ENCODE results near the gene TSEN2. TPM values are rescaled to one million over a fixed set of nuclear protein-coding genes. Genes with fewer than 3 reads are reported as not detected.

TSEN2 gene
- total and polyA plus RNA-seq, 9 of the 15 experiments (the other 6 are each of a cell fraction or from before 2014, with no cell fraction given), result 38.5 to 76.3 (median 46.6) TPM

DNA sequence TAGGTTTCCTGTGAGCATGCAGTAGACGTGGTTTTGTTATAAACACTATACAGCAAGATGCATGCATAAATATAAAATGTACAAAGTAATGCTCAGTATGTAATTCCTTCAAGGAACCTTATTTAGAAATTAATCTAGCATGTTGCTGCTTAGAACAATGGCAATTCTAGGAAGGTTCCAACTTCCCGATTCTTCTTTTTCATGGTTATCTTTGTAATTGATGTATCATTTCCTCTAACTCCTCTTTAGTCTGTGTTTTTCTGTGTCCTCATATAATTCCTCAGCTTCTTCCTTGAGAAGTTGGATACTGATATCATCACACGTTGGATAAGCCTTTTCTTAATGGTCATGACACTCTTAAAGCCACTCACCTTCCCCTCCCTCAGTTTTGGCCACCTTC is 3.5 kb downstream of the TSEN2 start:
- H3K4me1 ChIP-seq (replicated peaks in 1 of 2; ENCODE audit: control insufficient read depth in 2 of 2, insufficient read depth in 2 of 2, low read length in 2 of 2), result peaks cover 15 to 18% of the 10 kb centered on the region in 2 experiments
- no peak overlapping the region for H3K9ac ChIP-seq (ENCODE audit: insufficient read depth in 1 of 2, low read depth in 2 of 2, low read length in 2 of 2)
- peaks cover 46% of the 10 kb centered on the region for H3K79me2 ChIP-seq (ENCODE audit: control insufficient read depth, insufficient read depth, low read length)
- TF ChIP-seq CBX3 (IDR thresholded peaks at IDR 0.05; ENCODE audit: borderline replicate concordance in 1 of 2, low read length in 2 of 2) (no peak), MAFK (IDR thresholded peaks at IDR 0.05; ENCODE audit: low read length) (no peak), ZNF699 (CRISPR knock-in tag; IDR thresholded peaks at IDR 0.05; ENCODE audit: insufficient replicate concordance) (no peak), TBL1XR1 (IDR thresholded peaks at IDR 0.05; ENCODE audit: low read length in 2 of 2) (no peak), MEIS2 (IDR thresholded peaks at IDR 0.05; ENCODE audit: partially characterized antibody) (no peak), MYNN (IDR thresholded peaks at IDR 0.05) (no peak), MYNN (CRISPR knock-in tag; IDR thresholded peaks at IDR 0.05) (no peak), CHD4 (IDR thresholded peaks at IDR 0.05; ENCODE audit: insufficient read depth, insufficient replicate concordance, low read depth, low read length, poor library complexity, severe bottlenecking) (no peak), CSDE1 (IDR thresholded peaks at IDR 0.05) (no peak)
- TF ChIP-seq, protein P1, sequence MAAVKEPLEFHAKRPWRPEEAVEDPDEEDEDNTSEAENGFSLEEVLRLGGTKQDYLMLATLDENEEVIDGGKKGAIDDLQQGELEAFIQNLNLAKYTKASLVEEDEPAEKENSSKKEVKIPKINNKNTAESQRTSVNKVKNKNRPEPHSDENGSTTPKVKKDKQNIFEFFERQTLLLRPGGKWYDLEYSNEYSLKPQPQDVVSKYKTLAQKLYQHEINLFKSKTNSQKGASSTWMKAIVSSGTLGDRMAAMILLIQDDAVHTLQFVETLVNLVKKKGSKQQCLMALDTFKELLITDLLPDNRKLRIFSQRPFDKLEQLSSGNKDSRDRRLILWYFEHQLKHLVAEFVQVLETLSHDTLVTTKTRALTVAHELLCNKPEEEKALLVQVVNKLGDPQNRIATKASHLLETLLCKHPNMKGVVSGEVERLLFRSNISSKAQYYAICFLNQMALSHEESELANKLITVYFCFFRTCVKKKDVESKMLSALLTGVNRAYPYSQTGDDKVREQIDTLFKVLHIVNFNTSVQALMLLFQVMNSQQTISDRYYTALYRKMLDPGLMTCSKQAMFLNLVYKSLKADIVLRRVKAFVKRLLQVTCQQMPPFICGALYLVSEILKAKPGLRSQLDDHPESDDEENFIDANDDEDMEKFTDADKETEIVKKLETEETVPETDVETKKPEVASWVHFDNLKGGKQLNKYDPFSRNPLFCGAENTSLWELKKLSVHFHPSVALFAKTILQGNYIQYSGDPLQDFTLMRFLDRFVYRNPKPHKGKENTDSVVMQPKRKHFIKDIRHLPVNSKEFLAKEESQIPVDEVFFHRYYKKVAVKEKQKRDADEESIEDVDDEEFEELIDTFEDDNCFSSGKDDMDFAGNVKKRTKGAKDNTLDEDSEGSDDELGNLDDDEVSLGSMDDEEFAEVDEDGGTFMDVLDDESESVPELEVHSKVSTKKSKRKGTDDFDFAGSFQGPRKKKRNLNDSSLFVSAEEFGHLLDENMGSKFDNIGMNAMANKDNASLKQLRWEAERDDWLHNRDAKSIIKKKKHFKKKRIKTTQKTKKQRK (IDR thresholded peaks at IDR 0.05; ENCODE audit: borderline replicate concordance, low read depth, low read length), result no peak
- TF ChIP-seq, protein P2, sequence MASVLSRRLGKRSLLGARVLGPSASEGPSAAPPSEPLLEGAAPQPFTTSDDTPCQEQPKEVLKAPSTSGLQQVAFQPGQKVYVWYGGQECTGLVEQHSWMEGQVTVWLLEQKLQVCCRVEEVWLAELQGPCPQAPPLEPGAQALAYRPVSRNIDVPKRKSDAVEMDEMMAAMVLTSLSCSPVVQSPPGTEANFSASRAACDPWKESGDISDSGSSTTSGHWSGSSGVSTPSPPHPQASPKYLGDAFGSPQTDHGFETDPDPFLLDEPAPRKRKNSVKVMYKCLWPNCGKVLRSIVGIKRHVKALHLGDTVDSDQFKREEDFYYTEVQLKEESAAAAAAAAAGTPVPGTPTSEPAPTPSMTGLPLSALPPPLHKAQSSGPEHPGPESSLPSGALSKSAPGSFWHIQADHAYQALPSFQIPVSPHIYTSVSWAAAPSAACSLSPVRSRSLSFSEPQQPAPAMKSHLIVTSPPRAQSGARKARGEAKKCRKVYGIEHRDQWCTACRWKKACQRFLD (CRISPR knock-in tag; IDR thresholded peaks at IDR 0.05), result no peak
- TF ChIP-seq, protein P3, sequence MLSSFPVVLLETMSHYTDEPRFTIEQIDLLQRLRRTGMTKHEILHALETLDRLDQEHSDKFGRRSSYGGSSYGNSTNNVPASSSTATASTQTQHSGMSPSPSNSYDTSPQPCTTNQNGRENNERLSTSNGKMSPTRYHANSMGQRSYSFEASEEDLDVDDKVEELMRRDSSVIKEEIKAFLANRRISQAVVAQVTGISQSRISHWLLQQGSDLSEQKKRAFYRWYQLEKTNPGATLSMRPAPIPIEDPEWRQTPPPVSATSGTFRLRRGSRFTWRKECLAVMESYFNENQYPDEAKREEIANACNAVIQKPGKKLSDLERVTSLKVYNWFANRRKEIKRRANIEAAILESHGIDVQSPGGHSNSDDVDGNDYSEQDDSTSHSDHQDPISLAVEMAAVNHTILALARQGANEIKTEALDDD (IDR thresholded peaks at IDR 0.05), result no peak
- H3K27me3 ChIP-seq (ENCODE audit: control insufficient read depth in 2 of 2, insufficient read depth in 2 of 2, low read length in 2 of 2), result 0 out of 5 replicates have a peak, but pooled peaks cover 0 to 2% of the 10 kb centered on the region in 2 experiments
- WGBS (ENCODE audit: insufficient coverage, low coverage, missing lambda C conversion rate), result 71% methylated on average over 3 of the region's 3 CpGs
- ChIA-PET POLR2A (no interaction called here), CTCF (ENCODE audit: low intra/inter-chr PET ratio) (no interaction called here)
- H3K9me1 ChIP-seq (ENCODE audit: control insufficient read depth, insufficient read depth, low read length), result no peaks in the 10 kb centered on the region
- no peak overlapping the region for H3K4me2 ChIP-seq (ENCODE audit: insufficient read depth, low read length)
- H3K27ac ChIP-seq (ENCODE audit: extremely low read depth, low read depth, low read length), result no peak overlapping the region
- H3K36me3 ChIP-seq (ENCODE audit: control insufficient read depth, insufficient read depth, low read length), result peaks cover 65% of the 10 kb centered on the region
- no peaks in the 10 kb centered on the region for H4K20me1 ChIP-seq (replicated peaks; ENCODE audit: control insufficient read depth, insufficient read depth, low read length)
- H3K4me3 ChIP-seq, result no peak overlapping the region
- ATAC-seq (no peak), DNase-seq (ENCODE audit: extremely low read depth in 1 of 4, low spot score in 3 of 4) (no peak), FAIRE-seq (no peak)
- H2AFZ ChIP-seq (ENCODE audit: low read depth, low read length), result no peak overlapping the region
- in situ Hi-C loops (cut with MboI), result no loop called here
- no peaks in the 10 kb centered on the region for H3K9me3 ChIP-seq (replicated peaks; ENCODE audit: control insufficient read depth, insufficient read depth, low read depth, low read length)
- no TSS peak for BruUV-seq (replicated peaks)
- intact Hi-C loops (cut with micrococcal nuclease), result loop anchor here (10.0 kb wide), 1 partner anchor 507 kb away; no protein-coding TSS in a partner anchor

Data from K562 (cell line).